DND-41 (cell line): ENCODE data around the gene GABRR3.

Experiments used
- EZH2 ChIP-seq: IDR thresholded peaks from 3 replicates; pipeline ENCODE4 v1.6.1; 2012; ENCODE audit warnings: borderline replicate concordance, low read depth, mild to moderate bottlenecking, moderate library complexity, low read length, inconsistent platforms; ENCODE audit not compliant: severe bottlenecking
- TF ChIP-seq, protein P1 (sequence below): IDR thresholded peaks from 2 replicates; pipeline ENCODE4 v1.5.1; 2012; ENCODE audit warnings: borderline replicate concordance, low read length, moderate library complexity, mild to moderate bottlenecking; ENCODE audit not compliant: poor library complexity, severe bottlenecking; ENCODE audit errors: extremely low read depth

DNA sequence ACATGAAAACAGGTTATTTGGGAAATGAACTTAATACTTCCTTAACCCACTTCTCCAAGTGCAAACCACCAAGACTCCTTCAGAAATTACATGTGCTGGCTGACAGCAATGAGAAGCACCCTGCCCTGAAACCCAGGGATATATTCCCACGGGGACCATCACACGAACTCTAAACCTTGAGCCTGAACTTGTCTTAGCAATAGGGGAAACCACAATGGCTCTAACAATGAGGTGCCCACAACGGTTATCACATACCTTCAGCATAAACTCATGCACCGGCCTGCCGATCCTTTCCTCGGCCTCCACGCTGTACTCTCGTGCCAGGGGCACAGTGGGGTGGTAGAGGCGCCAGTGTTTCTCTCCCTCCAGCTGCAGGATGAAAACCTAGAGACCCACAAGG, 76.3 kb downstream of the GABRR3 start:
- TF ChIP-seq, protein P1, sequence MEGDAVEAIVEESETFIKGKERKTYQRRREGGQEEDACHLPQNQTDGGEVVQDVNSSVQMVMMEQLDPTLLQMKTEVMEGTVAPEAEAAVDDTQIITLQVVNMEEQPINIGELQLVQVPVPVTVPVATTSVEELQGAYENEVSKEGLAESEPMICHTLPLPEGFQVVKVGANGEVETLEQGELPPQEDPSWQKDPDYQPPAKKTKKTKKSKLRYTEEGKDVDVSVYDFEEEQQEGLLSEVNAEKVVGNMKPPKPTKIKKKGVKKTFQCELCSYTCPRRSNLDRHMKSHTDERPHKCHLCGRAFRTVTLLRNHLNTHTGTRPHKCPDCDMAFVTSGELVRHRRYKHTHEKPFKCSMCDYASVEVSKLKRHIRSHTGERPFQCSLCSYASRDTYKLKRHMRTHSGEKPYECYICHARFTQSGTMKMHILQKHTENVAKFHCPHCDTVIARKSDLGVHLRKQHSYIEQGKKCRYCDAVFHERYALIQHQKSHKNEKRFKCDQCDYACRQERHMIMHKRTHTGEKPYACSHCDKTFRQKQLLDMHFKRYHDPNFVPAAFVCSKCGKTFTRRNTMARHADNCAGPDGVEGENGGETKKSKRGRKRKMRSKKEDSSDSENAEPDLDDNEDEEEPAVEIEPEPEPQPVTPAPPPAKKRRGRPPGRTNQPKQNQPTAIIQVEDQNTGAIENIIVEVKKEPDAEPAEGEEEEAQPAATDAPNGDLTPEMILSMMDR: no peak
- no peak for TF ChIP-seq EZH2
